DMS114 treated with DMSO at 0.1 percent for 48 hours (cell line): ENCODE data around the gene PATJ.
"Not testable (repeated sequence)": the region's sequence is repeated elsewhere in the genome, so short reads cannot be mapped to it uniquely, and the experiment has no call there.

Source experiments
- DNase-seq: peaks from one replicate; lab custom pipeline; 2025; ENCODE audit not compliant: unreplicated experiment; lab: John Stamatoyannopoulos, UW

Gene PATJ

GRCh38 chr1:61936839-61937238 lies 194.6 kb downstream of the PATJ start:
- no peak for DNase-seq

DNA sequence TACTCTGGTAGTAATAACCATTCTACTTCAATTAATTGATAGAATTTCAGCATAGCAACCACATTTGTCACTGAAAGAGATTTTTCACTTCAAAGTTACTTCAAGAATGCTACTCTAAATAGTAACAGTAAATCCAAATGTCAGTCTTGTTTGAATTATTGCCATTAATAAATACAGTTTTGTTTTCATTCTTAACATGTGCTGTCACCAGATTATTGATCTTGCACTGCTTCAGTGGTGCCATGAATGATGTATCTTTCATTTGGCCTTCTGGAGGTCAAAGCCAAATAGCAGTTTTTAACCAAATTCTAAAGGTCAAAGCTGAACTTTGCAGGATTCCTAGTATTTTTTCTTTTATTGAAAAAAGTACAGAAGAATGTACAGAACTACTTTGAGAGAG lies 199.5 kb downstream of the PATJ start:
- DNase-seq: no peak

DNA sequence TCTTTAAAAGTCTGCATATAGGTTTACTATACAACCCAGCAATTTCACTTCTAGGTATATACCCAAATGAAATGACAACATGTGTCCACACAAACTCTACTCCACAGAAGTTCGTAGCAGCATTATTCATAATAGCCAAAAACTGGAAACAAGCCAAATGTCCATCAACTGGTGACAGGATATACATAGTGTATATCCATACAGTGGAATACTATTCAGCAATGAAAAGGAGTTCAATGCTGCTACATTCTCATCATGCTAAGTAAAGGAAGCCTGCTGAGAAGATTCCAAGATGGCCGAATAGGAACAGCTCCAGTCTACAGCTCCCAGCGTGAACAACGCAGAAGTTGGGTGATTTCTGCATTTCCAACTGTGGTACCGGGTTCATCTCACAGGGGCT lies 200.6 kb downstream of the PATJ start:
- DNase-seq: no peak

DNA sequence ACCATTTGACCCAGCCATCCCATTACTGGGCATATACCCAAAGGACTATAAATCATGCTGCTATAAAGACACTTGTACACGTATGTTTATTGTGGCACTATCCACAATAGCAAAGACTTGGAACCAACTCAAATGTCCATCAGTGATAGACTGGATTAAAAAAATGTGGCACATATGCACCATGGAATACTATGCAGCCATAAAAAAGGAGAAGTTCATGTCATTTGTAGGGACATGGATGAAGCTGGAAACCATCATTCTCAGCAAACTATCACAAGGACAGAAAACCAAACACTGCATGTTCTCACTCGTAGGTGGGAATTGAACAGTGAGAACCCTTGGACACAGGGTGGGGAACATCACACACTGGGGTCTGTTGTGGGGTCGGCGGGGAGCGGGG lies 206.4 kb downstream of the PATJ start:
- not testable (repeated sequence) for DNase-seq

DNA sequence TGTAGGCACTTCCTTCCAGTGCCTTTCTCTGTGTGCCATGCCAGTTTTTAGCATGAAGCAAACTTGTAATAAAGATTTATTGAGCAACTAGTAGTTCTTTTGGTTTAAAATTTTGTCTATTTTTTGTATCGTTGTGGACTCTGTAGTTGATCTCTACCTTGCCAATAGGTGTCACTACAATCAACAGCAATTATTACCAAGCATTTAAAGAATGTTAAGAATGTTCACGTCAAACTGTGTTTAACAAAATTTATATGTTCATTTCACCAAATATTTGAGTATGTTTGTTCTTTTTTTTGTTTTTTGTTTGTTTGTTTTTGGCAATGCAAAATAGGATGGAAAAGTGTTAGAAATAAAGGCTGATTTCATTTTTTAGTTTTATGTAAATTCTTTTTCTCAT lies 208.1 kb downstream of the PATJ start:
- DNase-seq: no peak

GRCh38 chr1:61951731-61952580 lies 209.7 kb downstream of the PATJ start:
- DNase-seq: no peak

GRCh38 chr1:61952675-61953074 lies 210.4 kb downstream of the PATJ start:
- no peak for DNase-seq

GRCh38 chr1:61953076-61953789 lies 211.0 kb downstream of the PATJ start:
- no peak for DNase-seq

GRCh38 chr1:61953790-61954150 lies 211.5 kb downstream of the PATJ start:
- no peak for DNase-seq

- no peak for DNase-seq
Measured at GRCh38 chr1:61955261-61955660, 213.0 kb downstream of the PATJ start.

DNA sequence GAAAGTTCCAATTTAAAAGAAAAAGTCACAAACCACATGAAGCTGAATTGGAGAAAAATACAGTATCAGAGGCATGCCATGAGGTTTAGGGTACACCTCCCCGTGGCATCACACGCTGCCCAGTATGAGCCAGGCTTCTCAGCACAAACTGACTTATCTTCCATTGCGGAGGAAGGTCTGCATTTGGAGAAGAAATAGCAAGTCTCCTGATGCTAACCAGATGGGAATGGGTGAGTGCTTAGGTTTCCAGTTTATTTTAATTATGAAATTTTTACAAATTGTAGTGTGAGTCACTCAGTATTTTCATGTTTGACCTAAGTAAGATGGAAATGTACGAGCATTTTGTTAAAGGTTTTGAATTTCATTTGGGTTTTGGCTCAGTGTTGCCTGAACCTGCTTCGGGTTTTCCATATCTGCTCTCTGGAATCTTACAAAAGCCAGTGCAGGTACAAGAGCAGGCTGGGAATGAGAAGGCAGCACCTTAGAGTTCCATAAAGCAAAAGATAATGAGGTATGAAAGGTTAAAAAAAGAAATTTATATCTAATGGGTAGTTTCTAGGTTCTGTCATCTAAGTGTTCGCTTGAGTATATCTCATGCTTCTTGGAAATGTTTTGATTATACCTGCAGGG lies 213.9 kb downstream of the PATJ start:
- no peak for DNase-seq

- no peak for DNase-seq
Measured at GRCh38 chr1:61956784-61957183, 214.5 kb downstream of the PATJ start.

DNA sequence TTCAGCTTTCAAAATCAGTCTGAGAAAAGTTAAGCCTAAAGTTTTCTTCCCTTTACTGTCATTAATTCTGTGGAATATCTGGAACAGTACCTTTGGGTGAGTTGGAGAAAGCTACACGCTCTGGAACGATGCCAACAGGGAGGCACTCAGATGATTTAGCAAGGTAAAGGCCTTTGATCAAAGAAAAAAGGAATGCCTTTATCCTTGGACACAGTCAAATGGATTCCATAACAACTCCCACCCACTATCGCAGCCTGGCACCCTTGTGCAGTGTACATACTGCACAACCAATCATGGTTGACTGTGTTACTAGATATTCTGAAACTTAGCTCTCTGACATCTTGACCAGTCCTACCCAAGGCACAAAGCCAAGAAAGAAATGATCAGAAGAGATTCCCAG lies 218.7 kb downstream of the PATJ start:
- DNase-seq: no peak

GRCh38 chr1:61962631-61963030 lies 220.4 kb downstream of the PATJ start:
- DNase-seq: no peak

GRCh38 chr1:61966450-61967225 lies 224.4 kb downstream of the PATJ start:
- DNase-seq: not testable (repeated sequence)

- DNase-seq: no peak
Measured at GRCh38 chr1:61967750-61968149, 225.5 kb downstream of the PATJ start.

DNA sequence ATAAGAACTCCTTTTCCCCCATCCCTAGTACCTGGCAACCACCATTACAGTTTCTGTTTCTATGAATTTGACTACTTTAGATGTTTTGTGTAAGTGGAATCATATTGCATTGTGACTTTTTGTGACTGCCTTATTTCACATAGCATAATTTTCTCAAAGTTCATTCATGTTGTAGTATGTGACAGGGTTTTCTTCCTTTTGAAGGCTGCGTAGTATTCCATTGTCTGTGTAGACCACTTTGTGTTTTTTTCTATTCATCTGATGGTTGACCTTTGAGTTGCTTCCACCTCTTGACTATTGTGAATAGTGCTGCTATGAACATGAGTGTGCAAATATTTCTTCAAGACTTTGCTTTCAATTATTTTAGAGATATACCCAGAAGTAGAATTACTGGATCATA lies 226.6 kb downstream of the PATJ start:
- DNase-seq: no peak

GRCh38 chr1:61973100-61973837 lies 231.0 kb downstream of the PATJ start:
- DNase-seq: no peak

DNA sequence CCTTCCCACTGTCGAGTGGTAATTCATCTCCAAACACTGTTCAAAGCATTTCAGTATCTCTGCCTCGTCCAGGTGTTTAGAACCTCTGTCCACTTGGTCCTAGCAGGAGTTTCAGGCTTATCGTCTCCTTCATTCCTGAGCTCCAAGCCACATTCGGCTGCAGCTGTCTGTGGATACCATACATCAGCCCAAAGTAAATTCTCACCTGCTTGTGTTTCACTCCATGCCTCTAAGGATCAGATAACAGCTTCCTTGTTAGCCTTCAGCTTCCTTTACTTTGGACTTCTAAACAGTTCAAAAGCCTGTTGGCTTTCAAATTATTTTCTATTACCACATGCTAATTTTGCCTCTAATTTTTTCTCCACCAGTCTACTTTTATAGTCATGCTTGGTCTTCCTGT lies 233.4 kb downstream of the PATJ start:
- no peak for DNase-seq

- DNase-seq: no peak
Measured at GRCh38 chr1:61976566-61976965, 234.3 kb downstream of the PATJ start.

DNA sequence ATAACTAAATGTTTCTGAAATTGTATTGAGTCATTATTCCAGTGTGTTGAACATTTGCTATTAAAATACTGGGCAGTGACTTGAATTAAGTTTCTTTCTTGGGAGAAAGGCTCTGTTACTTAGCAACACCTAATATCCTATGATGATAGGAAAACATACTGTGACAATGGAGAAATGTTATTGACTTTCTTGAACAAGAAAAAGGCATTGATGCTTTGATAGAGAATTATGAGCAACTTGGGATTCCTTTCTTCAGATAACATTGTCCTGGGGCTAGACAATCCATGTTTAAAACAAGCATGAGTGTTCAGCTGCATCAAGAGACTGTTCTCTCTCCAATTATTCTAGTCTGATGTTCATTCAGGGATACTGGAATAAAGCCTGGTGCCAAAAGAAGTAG lies 236.5 kb downstream of the PATJ start:
- DNase-seq: no peak
